HL-60/S4 treated with retinoic acid at 250 ng/mL for 4 days and 3 days (cell line): ENCODE measurements around the gene DNAH17.

Experiments used
- in situ Hi-C: fragments of 300-500 bp; cut with MboI; formaldehyde crosslinking; loops from 2 replicates; pipeline ENCODE4 v1.7.0; 2022; ENCODE audit warnings: low sequenced_read_pairs

DNAH17 gene

GRCh38 chr17:78400581-78401240 lies 176.5 kb downstream of the DNAH17 start:
- in situ Hi-C loops, result no loop called here

GRCh38 chr17:78399693-78400144 lies 177.5 kb downstream of the DNAH17 start:
- in situ Hi-C loops, result no loop called here

GRCh38 chr17:78399028-78399692 lies 178.0 kb downstream of the DNAH17 start:
- in situ Hi-C loops, result no loop called here

- in situ Hi-C loops, result no loop called here
These were observed 178.8 kb downstream of the DNAH17 start for GRCh38 chr17:78398390-78398789.

- in situ Hi-C loops, result no loop called here
These were observed 179.5 kb downstream of the DNAH17 start for GRCh38 chr17:78397681-78398101.

GRCh38 chr17:78396441-78397337 lies 180.5 kb downstream of the DNAH17 start:
- in situ Hi-C loops, result no loop called here

- in situ Hi-C loops, result no loop called here
These were observed 182.0 kb downstream of the DNAH17 start for GRCh38 chr17:78395155-78395554.

- in situ Hi-C loops, result no loop called here
These were observed 183.0 kb downstream of the DNAH17 start for GRCh38 chr17:78394209-78394608.

- in situ Hi-C loops, result no loop called here
These were observed 183.6 kb downstream of the DNAH17 start for GRCh38 chr17:78393575-78393974.

- in situ Hi-C loops, result no loop called here
These were observed 184.9 kb downstream of the DNAH17 start for GRCh38 chr17:78392295-78392694.

- in situ Hi-C loops, result no loop called here
These were observed 185.4 kb downstream of the DNAH17 start for GRCh38 chr17:78391843-78392242.

- in situ Hi-C loops, result no loop called here
These were observed 186.2 kb downstream of the DNAH17 start for GRCh38 chr17:78391051-78391431.

- in situ Hi-C loops, result no loop called here
These were observed 186.8 kb downstream of the DNAH17 start for GRCh38 chr17:78390241-78391050.

- in situ Hi-C loops, result no loop called here
These were observed 188.9 kb downstream of the DNAH17 start for GRCh38 chr17:78387977-78388941.

GRCh38 chr17:78384479-78385175 lies 192.6 kb downstream of the DNAH17 start:
- in situ Hi-C loops, result no loop called here

- in situ Hi-C loops, result no loop called here
These were observed 193.3 kb downstream of the DNAH17 start for GRCh38 chr17:78383725-78384471.

- in situ Hi-C loops, result no loop called here
These were observed 195.5 kb downstream of the DNAH17 start for GRCh38 chr17:78381601-78382232.

GRCh38 chr17:78380370-78380769 lies 196.8 kb downstream of the DNAH17 start:
- in situ Hi-C loops, result no loop called here
